Measurements from ENCODE around the gene GPR84. TPM values are rescaled to one million over a fixed set of nuclear protein-coding genes. Genes with fewer than 3 reads are reported as not detected.

The GPR84 gene
- total and polyA plus RNA-seq, 9 of the 15 experiments (the other 6 are each of a cell fraction or from before 2014, with no cell fraction given), result 0.07 to 0.18 (median 0.11) TPM; not detected in 5

DNA sequence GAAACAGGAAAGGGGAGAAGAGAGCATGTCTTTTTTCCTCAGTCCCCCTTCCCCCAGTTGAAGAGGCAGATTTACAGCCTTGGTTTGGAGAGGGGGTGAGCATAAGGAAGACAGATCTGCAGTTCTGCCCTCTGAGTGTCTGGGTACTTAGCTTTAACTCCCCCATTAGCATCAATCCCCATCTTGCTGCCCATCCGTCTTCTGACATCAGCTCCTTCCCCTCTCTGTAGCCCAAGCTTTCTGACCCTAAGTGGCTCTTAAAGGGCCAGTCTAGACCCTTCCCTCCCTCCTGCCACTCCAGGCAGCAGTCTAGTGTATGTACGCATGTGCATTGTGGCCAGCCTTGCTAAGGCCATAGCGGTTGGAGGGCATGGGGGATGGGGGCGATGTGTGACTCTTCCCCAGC is 7.3 kb downstream of the GPR84 start (continued):
- TF ChIP-seq, protein P1, sequence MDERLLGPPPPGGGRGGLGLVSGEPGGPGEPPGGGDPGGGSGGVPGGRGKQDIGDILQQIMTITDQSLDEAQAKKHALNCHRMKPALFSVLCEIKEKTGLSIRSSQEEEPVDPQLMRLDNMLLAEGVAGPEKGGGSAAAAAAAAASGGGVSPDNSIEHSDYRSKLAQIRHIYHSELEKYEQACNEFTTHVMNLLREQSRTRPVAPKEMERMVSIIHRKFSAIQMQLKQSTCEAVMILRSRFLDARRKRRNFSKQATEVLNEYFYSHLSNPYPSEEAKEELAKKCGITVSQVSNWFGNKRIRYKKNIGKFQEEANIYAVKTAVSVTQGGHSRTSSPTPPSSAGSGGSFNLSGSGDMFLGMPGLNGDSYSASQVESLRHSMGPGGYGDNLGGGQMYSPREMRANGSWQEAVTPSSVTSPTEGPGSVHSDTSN (CRISPR knock-in tag; IDR thresholded peaks at IDR 0.05; ENCODE audit: low read depth), result no peak
- TF ChIP-seq, protein P1 (tag; conservative IDR thresholded peaks at IDR 0.05; ENCODE audit: low read depth), result peak; percentile 36
- TF ChIP-seq ZNF561 (CRISPR knock-in tag; conservative IDR thresholded peaks at IDR 0.05) (no peak), XRCC3 (IDR thresholded peaks at IDR 0.05) (no peak), TAL1 (IDR thresholded peaks at IDR 0.05) (no peak), RBM15 (IDR thresholded peaks at IDR 0.05; ENCODE audit: insufficient read depth, low read length) (no peak), TCF7 (IDR thresholded peaks at IDR 0.05; ENCODE audit: borderline replicate concordance) (no peak), HDAC2 (IDR thresholded peaks at IDR 0.05) (no peak), PTRF (tag; IDR thresholded peaks at IDR 0.05) (no peak), CXXC5 (CRISPR knock-in tag; IDR thresholded peaks at IDR 0.05) (no peak), ZNF316 (IDR thresholded peaks at IDR 0.05) (no peak)
- TF ChIP-seq, protein P2, sequence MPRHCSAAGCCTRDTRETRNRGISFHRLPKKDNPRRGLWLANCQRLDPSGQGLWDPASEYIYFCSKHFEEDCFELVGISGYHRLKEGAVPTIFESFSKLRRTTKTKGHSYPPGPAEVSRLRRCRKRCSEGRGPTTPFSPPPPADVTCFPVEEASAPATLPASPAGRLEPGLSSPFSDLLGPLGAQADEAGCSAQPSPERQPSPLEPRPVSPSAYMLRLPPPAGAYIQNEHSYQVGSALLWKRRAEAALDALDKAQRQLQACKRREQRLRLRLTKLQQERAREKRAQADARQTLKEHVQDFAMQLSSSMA (CRISPR knock-in tag; IDR thresholded peaks at IDR 0.05), result no peak
- TF ChIP-seq, protein P3, sequence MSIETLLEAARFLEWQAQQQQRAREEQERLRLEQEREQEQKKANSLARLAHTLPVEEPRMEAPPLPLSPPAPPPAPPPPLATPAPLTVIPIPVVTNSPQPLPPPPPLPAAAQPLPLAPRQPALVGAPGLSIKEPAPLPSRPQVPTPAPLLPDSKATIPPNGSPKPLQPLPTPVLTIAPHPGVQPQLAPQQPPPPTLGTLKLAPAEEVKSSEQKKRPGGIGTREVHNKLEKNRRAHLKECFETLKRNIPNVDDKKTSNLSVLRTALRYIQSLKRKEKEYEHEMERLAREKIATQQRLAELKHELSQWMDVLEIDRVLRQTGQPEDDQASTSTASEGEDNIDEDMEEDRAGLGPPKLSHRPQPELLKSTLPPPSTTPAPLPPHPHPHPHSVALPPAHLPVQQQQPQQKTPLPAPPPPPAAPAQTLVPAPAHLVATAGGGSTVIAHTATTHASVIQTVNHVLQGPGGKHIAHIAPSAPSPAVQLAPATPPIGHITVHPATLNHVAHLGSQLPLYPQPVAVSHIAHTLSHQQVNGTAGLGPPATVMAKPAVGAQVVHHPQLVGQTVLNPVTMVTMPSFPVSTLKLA (conservative IDR thresholded peaks at IDR 0.05), result no peak
- TF ChIP-seq, protein P4, sequence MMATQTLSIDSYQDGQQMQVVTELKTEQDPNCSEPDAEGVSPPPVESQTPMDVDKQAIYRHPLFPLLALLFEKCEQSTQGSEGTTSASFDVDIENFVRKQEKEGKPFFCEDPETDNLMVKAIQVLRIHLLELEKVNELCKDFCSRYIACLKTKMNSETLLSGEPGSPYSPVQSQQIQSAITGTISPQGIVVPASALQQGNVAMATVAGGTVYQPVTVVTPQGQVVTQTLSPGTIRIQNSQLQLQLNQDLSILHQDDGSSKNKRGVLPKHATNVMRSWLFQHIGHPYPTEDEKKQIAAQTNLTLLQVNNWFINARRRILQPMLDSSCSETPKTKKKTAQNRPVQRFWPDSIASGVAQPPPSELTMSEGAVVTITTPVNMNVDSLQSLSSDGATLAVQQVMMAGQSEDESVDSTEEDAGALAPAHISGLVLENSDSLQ (IDR thresholded peaks at IDR 0.05), result no peak; the same call in 1 of the 2 replicates
- TF ChIP-seq, protein P5, sequence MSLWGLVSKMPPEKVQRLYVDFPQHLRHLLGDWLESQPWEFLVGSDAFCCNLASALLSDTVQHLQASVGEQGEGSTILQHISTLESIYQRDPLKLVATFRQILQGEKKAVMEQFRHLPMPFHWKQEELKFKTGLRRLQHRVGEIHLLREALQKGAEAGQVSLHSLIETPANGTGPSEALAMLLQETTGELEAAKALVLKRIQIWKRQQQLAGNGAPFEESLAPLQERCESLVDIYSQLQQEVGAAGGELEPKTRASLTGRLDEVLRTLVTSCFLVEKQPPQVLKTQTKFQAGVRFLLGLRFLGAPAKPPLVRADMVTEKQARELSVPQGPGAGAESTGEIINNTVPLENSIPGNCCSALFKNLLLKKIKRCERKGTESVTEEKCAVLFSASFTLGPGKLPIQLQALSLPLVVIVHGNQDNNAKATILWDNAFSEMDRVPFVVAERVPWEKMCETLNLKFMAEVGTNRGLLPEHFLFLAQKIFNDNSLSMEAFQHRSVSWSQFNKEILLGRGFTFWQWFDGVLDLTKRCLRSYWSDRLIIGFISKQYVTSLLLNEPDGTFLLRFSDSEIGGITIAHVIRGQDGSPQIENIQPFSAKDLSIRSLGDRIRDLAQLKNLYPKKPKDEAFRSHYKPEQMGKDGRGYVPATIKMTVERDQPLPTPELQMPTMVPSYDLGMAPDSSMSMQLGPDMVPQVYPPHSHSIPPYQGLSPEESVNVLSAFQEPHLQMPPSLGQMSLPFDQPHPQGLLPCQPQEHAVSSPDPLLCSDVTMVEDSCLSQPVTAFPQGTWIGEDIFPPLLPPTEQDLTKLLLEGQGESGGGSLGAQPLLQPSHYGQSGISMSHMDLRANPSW (CRISPR knock-in tag; IDR thresholded peaks at IDR 0.05), result no peak
- TF ChIP-seq, protein P6, sequence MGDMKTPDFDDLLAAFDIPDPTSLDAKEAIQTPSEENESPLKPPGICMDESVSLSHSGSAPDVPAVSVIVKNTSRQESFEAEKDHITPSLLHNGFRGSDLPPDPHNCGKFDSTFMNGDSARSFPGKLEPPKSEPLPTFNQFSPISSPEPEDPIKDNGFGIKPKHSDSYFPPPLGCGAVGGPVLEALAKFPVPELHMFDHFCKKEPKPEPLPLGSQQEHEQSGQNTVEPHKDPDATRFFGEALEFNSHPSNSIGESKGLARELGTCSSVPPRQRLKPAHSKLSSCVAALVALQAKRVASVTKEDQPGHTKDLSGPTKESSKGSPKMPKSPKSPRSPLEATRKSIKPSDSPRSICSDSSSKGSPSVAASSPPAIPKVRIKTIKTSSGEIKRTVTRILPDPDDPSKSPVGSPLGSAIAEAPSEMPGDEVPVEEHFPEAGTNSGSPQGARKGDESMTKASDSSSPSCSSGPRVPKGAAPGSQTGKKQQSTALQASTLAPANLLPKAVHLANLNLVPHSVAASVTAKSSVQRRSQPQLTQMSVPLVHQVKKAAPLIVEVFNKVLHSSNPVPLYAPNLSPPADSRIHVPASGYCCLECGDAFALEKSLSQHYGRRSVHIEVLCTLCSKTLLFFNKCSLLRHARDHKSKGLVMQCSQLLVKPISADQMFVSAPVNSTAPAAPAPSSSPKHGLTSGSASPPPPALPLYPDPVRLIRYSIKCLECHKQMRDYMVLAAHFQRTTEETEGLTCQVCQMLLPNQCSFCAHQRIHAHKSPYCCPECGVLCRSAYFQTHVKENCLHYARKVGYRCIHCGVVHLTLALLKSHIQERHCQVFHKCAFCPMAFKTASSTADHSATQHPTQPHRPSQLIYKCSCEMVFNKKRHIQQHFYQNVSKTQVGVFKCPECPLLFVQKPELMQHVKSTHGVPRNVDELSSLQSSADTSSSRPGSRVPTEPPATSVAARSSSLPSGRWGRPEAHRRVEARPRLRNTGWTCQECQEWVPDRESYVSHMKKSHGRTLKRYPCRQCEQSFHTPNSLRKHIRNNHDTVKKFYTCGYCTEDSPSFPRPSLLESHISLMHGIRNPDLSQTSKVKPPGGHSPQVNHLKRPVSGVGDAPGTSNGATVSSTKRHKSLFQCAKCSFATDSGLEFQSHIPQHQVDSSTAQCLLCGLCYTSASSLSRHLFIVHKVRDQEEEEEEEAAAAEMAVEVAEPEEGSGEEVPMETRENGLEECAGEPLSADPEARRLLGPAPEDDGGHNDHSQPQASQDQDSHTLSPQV (IDR thresholded peaks at IDR 0.05), result peak; percentile 39; the same call in 1 of the 2 replicates

All from K562 (cell line).